ENCODE data around the gene HDAC4. TPM values are rescaled to one million over a fixed set of nuclear protein-coding genes. Genes with fewer than 3 reads are reported as not detected.

Gene HDAC4
- total and polyA plus RNA-seq, 2 experiments from 2014 or later: 8.1 to 41.8 TPM

- H2AFZ ChIP-seq: no peak overlapping the region
- H3K27me3 ChIP-seq (ENCODE audit: insufficient read depth): no peaks in the 10 kb centered on the region
- no peak overlapping the region for H3K27ac ChIP-seq (ENCODE audit: low read depth)
- peaks cover 44% of the 10 kb centered on the region for H3K4me1 Mint-ChIP-seq
- no peak overlapping the region for H3K27ac Mint-ChIP-seq
- H3K4me3 Mint-ChIP-seq: no peak overlapping the region
- DNase-seq (ENCODE audit: low spot score) (no peak), ATAC-seq (peak; percentile 65)
- H3K4me3 ChIP-seq: no peak overlapping the region
- no peak for TF ChIP-seq ZNF331 (CRISPR knock-in tag; IDR thresholded peaks at IDR 0.05; ENCODE audit: low read depth)
- no peak for TF ChIP-seq JUNB (IDR thresholded peaks at IDR 0.05; ENCODE audit: unreplicated experiment)
- no peak for TF ChIP-seq EZH2phosphoT487 (IDR thresholded peaks at IDR 0.05; ENCODE audit: unreplicated experiment)
- TF ChIP-seq ZNF114 (CRISPR knock-in tag; IDR thresholded peaks at IDR 0.05): no peak
- TF ChIP-seq ETS1 (IDR thresholded peaks at IDR 0.05): no peak
- TF ChIP-seq EZH2 (IDR thresholded peaks at IDR 0.05; ENCODE audit: low read depth, unreplicated experiment): no peak
- no peak for TF ChIP-seq CREB1 (CRISPR knock-in tag; IDR thresholded peaks at IDR 0.05; ENCODE audit: low read depth)
- TF ChIP-seq, protein P1, sequence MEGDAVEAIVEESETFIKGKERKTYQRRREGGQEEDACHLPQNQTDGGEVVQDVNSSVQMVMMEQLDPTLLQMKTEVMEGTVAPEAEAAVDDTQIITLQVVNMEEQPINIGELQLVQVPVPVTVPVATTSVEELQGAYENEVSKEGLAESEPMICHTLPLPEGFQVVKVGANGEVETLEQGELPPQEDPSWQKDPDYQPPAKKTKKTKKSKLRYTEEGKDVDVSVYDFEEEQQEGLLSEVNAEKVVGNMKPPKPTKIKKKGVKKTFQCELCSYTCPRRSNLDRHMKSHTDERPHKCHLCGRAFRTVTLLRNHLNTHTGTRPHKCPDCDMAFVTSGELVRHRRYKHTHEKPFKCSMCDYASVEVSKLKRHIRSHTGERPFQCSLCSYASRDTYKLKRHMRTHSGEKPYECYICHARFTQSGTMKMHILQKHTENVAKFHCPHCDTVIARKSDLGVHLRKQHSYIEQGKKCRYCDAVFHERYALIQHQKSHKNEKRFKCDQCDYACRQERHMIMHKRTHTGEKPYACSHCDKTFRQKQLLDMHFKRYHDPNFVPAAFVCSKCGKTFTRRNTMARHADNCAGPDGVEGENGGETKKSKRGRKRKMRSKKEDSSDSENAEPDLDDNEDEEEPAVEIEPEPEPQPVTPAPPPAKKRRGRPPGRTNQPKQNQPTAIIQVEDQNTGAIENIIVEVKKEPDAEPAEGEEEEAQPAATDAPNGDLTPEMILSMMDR (conservative IDR thresholded peaks at IDR 0.05; ENCODE audit: low read depth in 2 of 2): no peak
- TF ChIP-seq POLR2AphosphoS5 (IDR thresholded peaks at IDR 0.05; ENCODE audit: low read depth): no peak
- TF ChIP-seq ZNF462 (CRISPR knock-in tag; IDR thresholded peaks at IDR 0.05): no peak
- TF ChIP-seq, protein P2, sequence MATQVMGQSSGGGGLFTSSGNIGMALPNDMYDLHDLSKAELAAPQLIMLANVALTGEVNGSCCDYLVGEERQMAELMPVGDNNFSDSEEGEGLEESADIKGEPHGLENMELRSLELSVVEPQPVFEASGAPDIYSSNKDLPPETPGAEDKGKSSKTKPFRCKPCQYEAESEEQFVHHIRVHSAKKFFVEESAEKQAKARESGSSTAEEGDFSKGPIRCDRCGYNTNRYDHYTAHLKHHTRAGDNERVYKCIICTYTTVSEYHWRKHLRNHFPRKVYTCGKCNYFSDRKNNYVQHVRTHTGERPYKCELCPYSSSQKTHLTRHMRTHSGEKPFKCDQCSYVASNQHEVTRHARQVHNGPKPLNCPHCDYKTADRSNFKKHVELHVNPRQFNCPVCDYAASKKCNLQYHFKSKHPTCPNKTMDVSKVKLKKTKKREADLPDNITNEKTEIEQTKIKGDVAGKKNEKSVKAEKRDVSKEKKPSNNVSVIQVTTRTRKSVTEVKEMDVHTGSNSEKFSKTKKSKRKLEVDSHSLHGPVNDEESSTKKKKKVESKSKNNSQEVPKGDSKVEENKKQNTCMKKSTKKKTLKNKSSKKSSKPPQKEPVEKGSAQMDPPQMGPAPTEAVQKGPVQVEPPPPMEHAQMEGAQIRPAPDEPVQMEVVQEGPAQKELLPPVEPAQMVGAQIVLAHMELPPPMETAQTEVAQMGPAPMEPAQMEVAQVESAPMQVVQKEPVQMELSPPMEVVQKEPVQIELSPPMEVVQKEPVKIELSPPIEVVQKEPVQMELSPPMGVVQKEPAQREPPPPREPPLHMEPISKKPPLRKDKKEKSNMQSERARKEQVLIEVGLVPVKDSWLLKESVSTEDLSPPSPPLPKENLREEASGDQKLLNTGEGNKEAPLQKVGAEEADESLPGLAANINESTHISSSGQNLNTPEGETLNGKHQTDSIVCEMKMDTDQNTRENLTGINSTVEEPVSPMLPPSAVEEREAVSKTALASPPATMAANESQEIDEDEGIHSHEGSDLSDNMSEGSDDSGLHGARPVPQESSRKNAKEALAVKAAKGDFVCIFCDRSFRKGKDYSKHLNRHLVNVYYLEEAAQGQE (IDR thresholded peaks at IDR 0.05; ENCODE audit: unreplicated experiment): no peak
- no peak for TF ChIP-seq STAT1 (IDR thresholded peaks at IDR 0.05; ENCODE audit: unreplicated experiment)
- no peak for TF ChIP-seq NANOG (IDR thresholded peaks at IDR 0.05; ENCODE audit: borderline replicate concordance)
- no peaks in the 10 kb centered on the region for H3F3A ChIP-seq (replicated peaks; ENCODE audit: low read depth)
- peaks cover 47% of the 10 kb centered on the region for H3K79me2 ChIP-seq (replicated peaks; ENCODE audit: insufficient read depth)
- H3K36me3 Mint-ChIP-seq (ENCODE audit: low read depth): peaks cover 7% of the 10 kb centered on the region; the same call in 2 of the 3 replicates
- no peaks in the 10 kb centered on the region for H3K9me2 ChIP-seq (ENCODE audit: insufficient read depth)
- peaks cover 22% of the 10 kb centered on the region; the same call in 1 of the 2 replicates for H3K4me1 ChIP-seq (ENCODE audit: insufficient read depth)
- H3K27me3 Mint-ChIP-seq (ENCODE audit: insufficient read depth, low read depth, poor library complexity): peaks cover 2% of the 10 kb centered on the region
- H4K20me1 ChIP-seq (replicated peaks; ENCODE audit: insufficient read depth): peaks cover 9% of the 10 kb centered on the region
- H3K9me3 Mint-ChIP-seq: no peaks in the 10 kb centered on the region
- H3K4me2 ChIP-seq: no peak overlapping the region
- no peaks in the 10 kb centered on the region for H3K36me3 ChIP-seq (ENCODE audit: insufficient read depth)
These were observed 199.3 kb downstream of the HDAC4 start for GRCh38 chr2:239201531-239201876.

Data from GM23338 (cell line).